Thyroid gland (tissue), 4 donors: Measurements from ENCODE around the gene PRKCE.

Experiments
- CTCF ChIP-seq, 6 experiments: fragments of 200-600 bp in 3 of 6; fragments of 450-650 bp in 3 of 6; sonication (generic) in 3 of 6; IDR thresholded peaks; one replicate each; pipeline ENCODE4 v1.5.1; 2016 to 2019; ENCODE audit warnings: antibody characterized with exemption in 6 of 6, mild to moderate bottlenecking in 2 of 6, inconsistent platforms in 1 of 6, moderate library complexity in 1 of 6
- POLR2A ChIP-seq, 2 donors: fragments of 450-650 bp; IDR thresholded peaks; one replicate each; pipeline ENCODE4 v1.6.1; 2017; ENCODE audit warnings: antibody characterized with exemption in 2 of 2, mild to moderate bottlenecking in 2 of 2, moderate library complexity in 1 of 2

DNA sequence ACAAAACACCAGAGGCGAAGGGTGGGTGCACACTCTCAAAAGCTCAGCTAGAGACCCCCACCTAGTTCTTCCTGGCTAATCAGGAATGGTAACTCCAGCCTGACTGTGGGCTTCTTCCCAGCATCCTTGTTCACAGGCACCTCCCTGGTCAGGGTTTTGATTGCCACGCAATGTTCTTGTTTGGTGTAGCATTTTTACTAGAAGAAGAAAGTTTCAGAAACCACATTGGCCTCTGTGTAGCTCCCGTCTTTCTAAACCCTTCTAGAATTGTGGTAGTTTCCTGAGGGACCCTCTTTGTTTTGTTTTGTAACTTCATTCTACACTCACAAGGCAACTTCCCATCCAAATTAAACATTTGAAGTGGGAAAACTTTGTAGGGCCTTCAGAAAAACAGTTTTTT, 391.2 kb downstream of the PRKCE start:
- TF ChIP-seq CTCF (IDR thresholded peaks at IDR 0.05) (no peak), POLR2A (IDR thresholded peaks at IDR 0.05) (no peak)
